Measurements from ENCODE around the gene TET2.

DNA sequence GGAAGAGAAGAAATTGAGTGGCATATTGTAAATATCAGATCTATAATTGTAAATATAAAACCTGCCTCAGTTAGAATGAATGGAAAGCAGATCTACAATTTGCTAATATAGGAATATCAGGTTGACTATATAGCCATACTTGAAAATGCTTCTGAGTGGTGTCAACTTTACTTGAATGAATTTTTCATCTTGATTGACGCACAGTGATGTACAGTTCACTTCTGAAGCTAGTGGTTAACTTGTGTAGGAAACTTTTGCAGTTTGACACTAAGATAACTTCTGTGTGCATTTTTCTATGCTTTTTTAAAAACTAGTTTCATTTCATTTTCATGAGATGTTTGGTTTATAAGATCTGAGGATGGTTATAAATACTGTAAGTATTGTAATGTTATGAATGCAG, 132.6 kb downstream of the TET2 start:
- TF ChIP-seq RAD21 (IDR thresholded peaks at IDR 0.05; ENCODE audit: low read length), result no peak
- TF ChIP-seq MXI1 (IDR thresholded peaks at IDR 0.05; ENCODE audit: borderline replicate concordance, low read depth, low read length), result no peak
- TF ChIP-seq, protein P1, sequence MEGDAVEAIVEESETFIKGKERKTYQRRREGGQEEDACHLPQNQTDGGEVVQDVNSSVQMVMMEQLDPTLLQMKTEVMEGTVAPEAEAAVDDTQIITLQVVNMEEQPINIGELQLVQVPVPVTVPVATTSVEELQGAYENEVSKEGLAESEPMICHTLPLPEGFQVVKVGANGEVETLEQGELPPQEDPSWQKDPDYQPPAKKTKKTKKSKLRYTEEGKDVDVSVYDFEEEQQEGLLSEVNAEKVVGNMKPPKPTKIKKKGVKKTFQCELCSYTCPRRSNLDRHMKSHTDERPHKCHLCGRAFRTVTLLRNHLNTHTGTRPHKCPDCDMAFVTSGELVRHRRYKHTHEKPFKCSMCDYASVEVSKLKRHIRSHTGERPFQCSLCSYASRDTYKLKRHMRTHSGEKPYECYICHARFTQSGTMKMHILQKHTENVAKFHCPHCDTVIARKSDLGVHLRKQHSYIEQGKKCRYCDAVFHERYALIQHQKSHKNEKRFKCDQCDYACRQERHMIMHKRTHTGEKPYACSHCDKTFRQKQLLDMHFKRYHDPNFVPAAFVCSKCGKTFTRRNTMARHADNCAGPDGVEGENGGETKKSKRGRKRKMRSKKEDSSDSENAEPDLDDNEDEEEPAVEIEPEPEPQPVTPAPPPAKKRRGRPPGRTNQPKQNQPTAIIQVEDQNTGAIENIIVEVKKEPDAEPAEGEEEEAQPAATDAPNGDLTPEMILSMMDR (conservative IDR thresholded peaks at IDR 0.05; ENCODE audit: low read depth, low read length), result no peak
- TF ChIP-seq CHD1 (IDR thresholded peaks at IDR 0.05; ENCODE audit: low read depth, low read length), result no peak
- no peak for TF ChIP-seq POLR2A (IDR thresholded peaks at IDR 0.05; ENCODE audit: low read depth, low read length)
- TF ChIP-seq BHLHE40 (IDR thresholded peaks at IDR 0.05; ENCODE audit: low read depth, low read length), result no peak
- no peak for TF ChIP-seq MAFK (IDR thresholded peaks at IDR 0.05; ENCODE audit: low read depth, low read length)
- TF ChIP-seq FOS (IDR thresholded peaks at IDR 0.05; ENCODE audit: low read depth, low read length), result no peak
- no peak for TF ChIP-seq CEBPB (IDR thresholded peaks at IDR 0.05; ENCODE audit: low read depth, low read length)
- TF ChIP-seq, protein P2, sequence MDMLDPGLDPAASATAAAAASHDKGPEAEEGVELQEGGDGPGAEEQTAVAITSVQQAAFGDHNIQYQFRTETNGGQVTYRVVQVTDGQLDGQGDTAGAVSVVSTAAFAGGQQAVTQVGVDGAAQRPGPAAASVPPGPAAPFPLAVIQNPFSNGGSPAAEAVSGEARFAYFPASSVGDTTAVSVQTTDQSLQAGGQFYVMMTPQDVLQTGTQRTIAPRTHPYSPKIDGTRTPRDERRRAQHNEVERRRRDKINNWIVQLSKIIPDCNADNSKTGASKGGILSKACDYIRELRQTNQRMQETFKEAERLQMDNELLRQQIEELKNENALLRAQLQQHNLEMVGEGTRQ (IDR thresholded peaks at IDR 0.05; ENCODE audit: low read depth, low read length), result no peak
- TF ChIP-seq RFX5 (IDR thresholded peaks at IDR 0.05; ENCODE audit: low read depth, low read length), result no peak
- no peak for TF ChIP-seq NFE2L2 (IDR thresholded peaks at IDR 0.05; ENCODE audit: low read depth, low read length)
- TF ChIP-seq SMC3 (IDR thresholded peaks at IDR 0.05; ENCODE audit: low read depth, low read length), result no peak
- no peak for TF ChIP-seq MAZ (IDR thresholded peaks at IDR 0.05; ENCODE audit: borderline replicate concordance, low read depth, low read length)
